Type B pancreatic cell (in vitro differentiated cells): ENCODE data around the gene CLASP2. TPM values are rescaled to one million over a fixed set of nuclear protein-coding genes. Genes with fewer than 3 reads are reported as not detected.

Source experiments
- DNase-seq: peaks from one replicate; pipeline ENCODE4 v3.0.0; 2021; ENCODE audit warnings: mixed read lengths; ENCODE audit not compliant: unreplicated experiment; ENCODE audit errors: extremely low spot score
- H3K27ac Mint-ChIP-seq: 2 replicates; pipeline ENCODE4 v1.8.0; 2021; ENCODE audit warnings: mild to moderate bottlenecking, mixed read lengths
- H3K27me3 Mint-ChIP-seq: 2 replicates; pipeline ENCODE4 v1.8.0; 2021; ENCODE audit warnings: mixed read lengths
- H3K36me3 Mint-ChIP-seq: 2 replicates; pipeline ENCODE4 v1.8.0; 2021; ENCODE audit warnings: mixed read lengths
- H3K4me1 Mint-ChIP-seq: one replicate; pipeline ENCODE4 v1.8.0; 2021; ENCODE audit warnings: mixed read lengths; ENCODE audit not compliant: unreplicated experiment
- H3K4me3 Mint-ChIP-seq: 2 replicates; pipeline ENCODE4 v1.8.0; 2021; ENCODE audit warnings: mild to moderate bottlenecking, mixed read lengths
- H3K9me3 Mint-ChIP-seq: 2 replicates; pipeline ENCODE4 v1.8.0; 2021; ENCODE audit warnings: mixed read lengths
- CTCF ChIP-seq: fragments of 200-600 bp; sonication (generic); conservative IDR thresholded peaks from 2 replicates; pipeline ENCODE4 v1.5.0; 2021; ENCODE audit warnings: antibody characterized with exemption, mild to moderate bottlenecking
- total RNA-seq: library from RNA; stranded (reverse); gene quantifications from 2 replicates; pipeline ENCODE4 v1.2.1, GENCODE V29; 2021; ENCODE audit warnings: low replicate concordance

The CLASP2 gene
- total RNA-seq, 1 donor from 2014 or later = 56.8 TPM

DNA sequence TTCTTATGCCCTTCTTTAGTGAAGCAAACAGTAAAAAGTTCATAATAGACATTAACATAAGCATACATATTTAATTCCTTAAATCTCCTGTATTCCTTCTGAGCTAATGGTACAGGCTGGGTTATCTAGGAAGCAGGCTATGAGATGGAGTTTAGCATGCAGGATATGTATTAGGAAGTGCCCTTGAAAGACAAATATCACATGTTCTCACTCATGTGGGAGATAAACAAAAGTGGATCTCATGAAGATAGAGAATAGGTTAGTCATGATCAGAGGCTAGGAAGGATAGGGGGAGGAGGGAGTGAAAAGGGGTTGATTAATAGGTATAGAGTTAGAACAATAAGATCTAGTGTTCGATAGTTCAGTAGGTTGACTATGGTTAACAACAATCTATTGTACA, 105.4 kb downstream of the CLASP2 start:
- peaks cover 16% of the 10 kb centered on the region for H3K36me3 Mint-ChIP-seq
- no peaks in the 10 kb centered on the region for H3K9me3 Mint-ChIP-seq
- H3K4me1 Mint-ChIP-seq = no peaks in the 10 kb centered on the region
- no peak overlapping the region for H3K27ac Mint-ChIP-seq
- H3K27me3 Mint-ChIP-seq = no peaks in the 10 kb centered on the region
- H3K4me3 Mint-ChIP-seq = no peak overlapping the region
- no peak for DNase-seq
- no peak for TF ChIP-seq CTCF

GRCh38 chr3:33602829-33603228, 115.2 kb downstream of the CLASP2 start:
- H3K27ac Mint-ChIP-seq = no peak overlapping the region
- no peaks in the 10 kb centered on the region for H3K27me3 Mint-ChIP-seq
- DNase-seq = no peak
- H3K4me3 Mint-ChIP-seq = no peak overlapping the region
- no peaks in the 10 kb centered on the region for H3K9me3 Mint-ChIP-seq
- TF ChIP-seq CTCF = no peak
- H3K4me1 Mint-ChIP-seq = no peaks in the 10 kb centered on the region
- peaks cover 49% of the 10 kb centered on the region for H3K36me3 Mint-ChIP-seq

GRCh38 chr3:33597257-33597689, 120.8 kb downstream of the CLASP2 start:
- Mint-ChIP-seq H3K27me3 (no peaks in the 10 kb centered on the region), H3K9me3 (no peaks in the 10 kb centered on the region), H3K4me1 (no peaks in the 10 kb centered on the region), H3K36me3 (peaks cover 26% of the 10 kb centered on the region), H3K4me3 (no peak overlapping the region), H3K27ac (no peak overlapping the region)
- DNase-seq = no peak
- no peak for TF ChIP-seq CTCF

- Mint-ChIP-seq H3K27me3 (no peaks in the 10 kb centered on the region), H3K9me3 (no peaks in the 10 kb centered on the region), H3K4me3 (no peak overlapping the region), H3K4me1 (no peaks in the 10 kb centered on the region), H3K27ac (no peak overlapping the region), H3K36me3 (peaks cover 18% of the 10 kb centered on the region)
- no peak for DNase-seq
- TF ChIP-seq CTCF = no peak
These were observed 125.1 kb downstream of the CLASP2 start for GRCh38 chr3:33592999-33593398.

- H3K27ac Mint-ChIP-seq = no peak overlapping the region
- H3K4me3 Mint-ChIP-seq = no peak overlapping the region
- H3K9me3 Mint-ChIP-seq = no peaks in the 10 kb centered on the region
- H3K36me3 Mint-ChIP-seq = peaks cover 18% of the 10 kb centered on the region
- no peak for TF ChIP-seq CTCF
- no peaks in the 10 kb centered on the region for H3K27me3 Mint-ChIP-seq
- H3K4me1 Mint-ChIP-seq = no peaks in the 10 kb centered on the region
- DNase-seq = no peak
These were observed 127.5 kb downstream of the CLASP2 start for GRCh38 chr3:33590541-33590940.

- no peaks in the 10 kb centered on the region for H3K9me3 Mint-ChIP-seq
- no peaks in the 10 kb centered on the region for H3K4me1 Mint-ChIP-seq
- no peak for TF ChIP-seq CTCF
- H3K27ac Mint-ChIP-seq = no peak overlapping the region
- no peak for DNase-seq
- no peak overlapping the region for H3K4me3 Mint-ChIP-seq
- peaks cover 15% of the 10 kb centered on the region for H3K36me3 Mint-ChIP-seq
- H3K27me3 Mint-ChIP-seq = no peaks in the 10 kb centered on the region
These were observed 131.7 kb downstream of the CLASP2 start for GRCh38 chr3:33586402-33586801.
